Esophagus muscularis mucosa (tissue), 4 donors: ENCODE data around the gene ADSL. TPM values are rescaled to one million over a fixed set of nuclear protein-coding genes. Genes with fewer than 3 reads are reported as not detected.
A peak's percentile ranks its signal among the peaks of the same experiment; 100 is the strongest.

Source experiments
- DNase-seq: peaks from one replicate; pipeline ENCODE4 v3.0.0-alpha.2; 2017; ENCODE audit errors: extremely low spot score
- H3K27ac ChIP-seq, 4 donors: fragments of 200-600 bp; sonication (generic); replicated peaks in 1 of 4; 1 replicate in 3 of 4; 2 replicates in 1 of 4; pipeline ENCODE4 v1.5.1; 2016 to 2019; ENCODE audit warnings: mild to moderate bottlenecking in 1 of 4
- H3K27me3 ChIP-seq, 4 donors: fragments of 200-600 bp; sonication (generic); one replicate each; pipeline versions ENCODE4 v1.5.1 to v1.6.0; 2016 to 2019
- H3K36me3 ChIP-seq, 4 donors: fragments of 200-600 bp; sonication (generic); one replicate each; pipeline ENCODE4 v1.5.1; 2016 to 2019
- H3K4me1 ChIP-seq, 4 donors: fragments of 200-600 bp; sonication (generic); one replicate each; pipeline ENCODE4 v1.5.1; 2016 to 2019
- H3K4me3 ChIP-seq, 4 donors: fragments of 200-600 bp; sonication (generic); 1 replicate in 2 of 4; 2 replicates in 2 of 4; pipeline ENCODE4 v1.5.1; 2016 to 2019; ENCODE audit warnings: mild to moderate bottlenecking in 4 of 4, moderate library complexity in 1 of 4
- H3K9me3 ChIP-seq, 4 donors: fragments of 200-600 bp; sonication (generic); 1 replicate in 3 of 4; 2 replicates in 1 of 4; pipeline ENCODE4 v1.5.1; 2016 to 2019
- EP300 ChIP-seq: sonication (generic); formaldehyde crosslinking; IDR thresholded peaks from one replicate; pipeline ENCODE4 v1.6.1; 2017; ENCODE audit warnings: antibody characterized with exemption
- POLR2A ChIP-seq: fragments of 450-650 bp; IDR thresholded peaks from one replicate; pipeline ENCODE4 v1.6.1; 2017; ENCODE audit warnings: antibody characterized with exemption, moderate library complexity, mild to moderate bottlenecking, low read depth
- POLR2AphosphoS5 ChIP-seq, 2 donors: sonication (generic); formaldehyde crosslinking; IDR thresholded peaks; one replicate each; pipeline ENCODE4 v1.6.1; 2017; ENCODE audit warnings: antibody characterized with exemption in 2 of 2
- WGBS: methylation state at CpG from one replicate; pipeline ENCODE4 v1.1.5; 2018; 5-methylcytosine and 5-hydroxymethylcytosine counted together
- intact Hi-C: fragments of 100-400 bp; cut with DNase I; formaldehyde crosslinking; loops from one replicate; pipeline ENCODE4 v1.15.1; 2023
- total RNA-seq, 4 donors: library from RNA; depleted of rRNA; stranded (reverse); fragments of >200 nt; gene quantifications; one replicate each; pipeline versions ENCODE4 v1.1.0 to v1.2.1, GENCODE V29; 2016
- TF ChIP-seq, protein P1 (sequence below), 3 experiments: fragments of 200-600 bp in 2 of 3; fragments of 450-650 bp in 1 of 3; sonication (generic) in 2 of 3; IDR thresholded peaks; one replicate each; pipeline ENCODE4 v1.5.1; 2017 to 2019; ENCODE audit warnings: antibody characterized with exemption in 3 of 3, mild to moderate bottlenecking in 2 of 3, moderate library complexity in 1 of 3

The ADSL gene
- total RNA-seq, 4 donors from 2014 or later: 58.7 to 91.1 (median 76.3) TPM

DNA sequence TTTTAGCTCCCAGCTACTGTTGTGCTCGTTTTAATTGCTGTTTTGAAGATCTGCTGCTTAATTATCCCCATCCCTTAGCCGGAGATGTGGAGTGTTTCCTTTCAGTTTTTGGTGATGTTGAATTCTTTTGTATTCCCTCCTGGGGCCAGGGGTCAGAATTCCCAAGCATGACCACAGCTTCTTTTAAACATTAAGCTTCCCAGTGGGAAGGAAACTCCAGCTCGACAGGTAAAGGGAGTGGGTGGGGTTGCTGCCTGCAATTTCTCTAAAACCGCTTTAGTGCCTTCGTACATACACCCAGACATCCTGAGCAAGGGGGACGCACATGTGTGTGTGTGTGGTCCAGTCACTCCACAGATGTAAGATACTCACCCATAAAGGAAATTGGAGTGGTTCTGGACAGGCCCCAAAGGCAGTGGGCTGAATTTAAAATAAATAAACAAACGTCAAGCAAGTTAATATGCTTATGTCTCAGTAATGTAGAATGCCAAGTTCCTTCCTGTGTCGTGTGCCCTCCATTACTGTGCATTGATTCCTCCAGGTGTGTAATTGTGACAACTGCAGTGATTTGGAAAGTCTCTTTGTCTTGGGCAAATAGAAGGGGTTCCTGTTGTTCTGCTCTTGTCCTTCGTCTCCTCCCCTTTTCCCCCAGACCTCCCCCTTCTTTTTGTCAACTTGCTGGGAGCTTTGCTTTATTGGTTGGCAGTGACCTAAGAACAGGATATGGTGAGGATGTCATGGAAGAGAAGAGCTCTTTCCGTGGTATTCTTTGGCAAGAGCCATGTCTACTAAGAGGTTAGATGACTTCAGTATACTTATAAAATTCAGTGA is 19.2 kb upstream of the ADSL start:
- TF ChIP-seq EP300 (no peak), POLR2A (no peak), POLR2AphosphoS5 (IDR thresholded peaks at IDR 0.05) (no peak)
- TF ChIP-seq, protein P1, sequence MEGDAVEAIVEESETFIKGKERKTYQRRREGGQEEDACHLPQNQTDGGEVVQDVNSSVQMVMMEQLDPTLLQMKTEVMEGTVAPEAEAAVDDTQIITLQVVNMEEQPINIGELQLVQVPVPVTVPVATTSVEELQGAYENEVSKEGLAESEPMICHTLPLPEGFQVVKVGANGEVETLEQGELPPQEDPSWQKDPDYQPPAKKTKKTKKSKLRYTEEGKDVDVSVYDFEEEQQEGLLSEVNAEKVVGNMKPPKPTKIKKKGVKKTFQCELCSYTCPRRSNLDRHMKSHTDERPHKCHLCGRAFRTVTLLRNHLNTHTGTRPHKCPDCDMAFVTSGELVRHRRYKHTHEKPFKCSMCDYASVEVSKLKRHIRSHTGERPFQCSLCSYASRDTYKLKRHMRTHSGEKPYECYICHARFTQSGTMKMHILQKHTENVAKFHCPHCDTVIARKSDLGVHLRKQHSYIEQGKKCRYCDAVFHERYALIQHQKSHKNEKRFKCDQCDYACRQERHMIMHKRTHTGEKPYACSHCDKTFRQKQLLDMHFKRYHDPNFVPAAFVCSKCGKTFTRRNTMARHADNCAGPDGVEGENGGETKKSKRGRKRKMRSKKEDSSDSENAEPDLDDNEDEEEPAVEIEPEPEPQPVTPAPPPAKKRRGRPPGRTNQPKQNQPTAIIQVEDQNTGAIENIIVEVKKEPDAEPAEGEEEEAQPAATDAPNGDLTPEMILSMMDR (IDR thresholded peaks at IDR 0.05): no peak
- Histone ChIP-seq H3K4me1 (peaks cover 0 to 34% (median 32%) of the 10 kb centered on the region in 4 donors), H3K4me3 (no peak overlapping the region), H3K36me3 (peaks cover 11 to 39% (median 23%) of the 10 kb centered on the region in 4 donors), H3K9me3 (no peaks in the 10 kb centered on the region), H3K27ac (peak overlapping the region in 3 of 4 donors; percentile 10 to 16 (median 11)), H3K27me3 (no peaks in the 10 kb centered on the region)
- intact Hi-C loops: no loop called here
- no peak for DNase-seq
- WGBS: 53% methylated on average over 10 of the region's 10 CpGs

DNA sequence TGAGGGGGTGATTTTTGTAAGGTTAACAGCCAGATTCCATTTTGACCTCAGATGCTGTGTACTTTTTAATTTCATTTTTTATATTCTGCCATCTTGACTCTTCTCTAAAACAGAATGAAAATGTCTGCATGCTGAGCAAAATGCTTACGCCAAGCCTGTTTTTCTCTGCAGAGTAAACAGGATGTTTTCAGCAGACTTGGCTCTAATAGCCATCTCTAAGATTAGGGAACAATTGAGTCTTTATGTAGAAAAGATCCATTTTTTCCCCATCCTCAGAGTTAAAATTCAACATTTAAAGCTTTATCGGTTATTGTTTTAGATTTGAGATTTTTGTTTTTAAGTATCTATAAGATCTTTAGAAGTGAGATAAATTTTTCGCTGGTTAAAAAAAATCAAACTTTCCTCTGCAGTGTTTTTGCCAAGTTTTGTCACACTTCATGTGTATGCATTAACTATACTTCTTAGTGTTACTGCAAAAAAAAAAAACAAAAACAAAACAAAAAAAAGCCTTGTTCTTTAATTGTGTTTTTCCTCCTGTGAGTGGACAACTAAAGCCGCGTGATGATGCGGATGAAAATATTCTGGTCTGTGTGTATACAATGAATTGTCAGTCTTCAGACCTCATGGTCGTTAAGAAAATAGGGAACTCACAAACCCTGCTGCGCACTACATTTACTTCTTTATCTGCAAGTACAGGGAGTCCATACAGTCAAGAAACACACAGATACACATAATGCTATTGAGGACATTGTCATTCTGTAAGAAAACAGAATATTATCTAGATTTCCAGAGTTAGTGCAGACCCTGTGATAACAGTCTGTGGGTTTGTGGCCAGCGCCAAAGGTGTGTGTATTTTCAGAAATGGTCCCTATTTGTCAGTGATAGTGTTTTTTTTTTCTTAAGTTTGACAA is 17.5 kb upstream of the ADSL start:
- TF ChIP-seq, protein P1 (IDR thresholded peaks at IDR 0.05): no peak
- TF ChIP-seq EP300 (no peak), POLR2A (no peak), POLR2AphosphoS5 (IDR thresholded peaks at IDR 0.05) (no peak)
- H3K4me1 ChIP-seq: peaks cover 0 to 37% (median 29%) of the 10 kb centered on the region in 4 donors
- intact Hi-C loops: no loop called here
- DNase-seq: no peak
- peaks cover 0 to 39% (median 19%) of the 10 kb centered on the region in 4 donors for H3K36me3 ChIP-seq
- H3K9me3 ChIP-seq: no peaks in the 10 kb centered on the region
- H3K27me3 ChIP-seq: no peaks in the 10 kb centered on the region
- H3K4me3 ChIP-seq: no peak overlapping the region
- H3K27ac ChIP-seq: no peak overlapping the region
- WGBS: 82% methylated on average over 9 of the region's 9 CpGs

DNA sequence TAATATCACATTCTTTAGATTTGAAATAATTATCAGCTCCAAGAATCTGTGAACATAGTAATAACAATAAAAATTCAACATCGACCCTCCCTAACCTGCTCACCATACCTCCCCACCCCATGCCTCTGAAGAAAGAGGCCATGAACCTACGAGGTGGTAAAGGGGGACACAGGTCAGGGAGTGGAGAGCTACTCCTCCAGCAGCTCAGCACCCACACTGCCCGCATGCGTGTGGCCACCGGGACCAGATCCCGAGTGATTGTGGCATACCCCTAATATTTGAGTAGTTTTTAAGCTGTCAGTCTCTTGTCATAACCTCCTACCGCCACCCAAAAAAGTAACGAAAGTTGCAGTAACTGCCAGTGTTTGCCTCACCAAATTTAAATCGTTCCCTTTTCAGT is 16.8 kb upstream of the ADSL start:
- Histone ChIP-seq H3K4me1 (peaks cover 0 to 30% (median 23%) of the 10 kb centered on the region in 4 donors), H3K36me3 (peaks cover 0 to 33% (median 19%) of the 10 kb centered on the region in 4 donors), H3K4me3 (no peak overlapping the region), H3K27ac (no peak overlapping the region), H3K27me3 (no peaks in the 10 kb centered on the region), H3K9me3 (no peaks in the 10 kb centered on the region)
- WGBS: 86% methylated on average over 9 of the region's 9 CpGs
- TF ChIP-seq POLR2A: no peak
- TF ChIP-seq, protein P1 (IDR thresholded peaks at IDR 0.05): no peak
- no peak for DNase-seq
- intact Hi-C loops: no loop called here

DNA sequence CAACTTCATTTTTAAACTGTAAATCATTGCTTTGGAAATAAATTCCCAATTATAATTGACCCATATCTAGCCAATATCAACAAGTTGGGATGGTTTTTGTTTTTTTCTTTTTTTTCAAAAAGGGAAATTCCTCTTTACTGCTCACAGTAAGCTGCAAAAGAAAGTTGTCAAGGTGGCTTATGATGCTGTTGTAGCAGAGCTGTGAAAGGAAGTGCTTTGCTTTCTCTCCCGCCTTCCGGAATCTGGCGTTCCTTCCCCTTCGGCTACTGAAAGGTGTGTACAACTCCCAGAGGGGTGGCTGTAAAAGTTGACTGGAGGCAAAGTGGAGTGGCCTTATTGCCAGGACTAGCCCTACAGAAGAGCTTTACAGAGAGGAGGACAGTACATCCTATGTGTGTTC is 16.2 kb upstream of the ADSL start:
- H3K9me3 ChIP-seq: no peaks in the 10 kb centered on the region
- H3K27ac ChIP-seq: no peak overlapping the region
- WGBS: 78% methylated on average over 4 of the region's 4 CpGs
- DNase-seq: no peak
- TF ChIP-seq POLR2A (no peak), EP300 (no peak), POLR2AphosphoS5 (IDR thresholded peaks at IDR 0.05) (no peak)
- TF ChIP-seq, protein P1 (IDR thresholded peaks at IDR 0.05): no peak
- no peaks in the 10 kb centered on the region for H3K27me3 ChIP-seq
- no peak overlapping the region for H3K4me3 ChIP-seq
- H3K4me1 ChIP-seq: peaks cover 0 to 30% (median 23%) of the 10 kb centered on the region in 4 donors
- intact Hi-C loops: no loop called here
- H3K36me3 ChIP-seq: peaks cover 0 to 29% (median 17%) of the 10 kb centered on the region in 4 donors
